ENCODE results near the gene HTRA2. TPM values are rescaled to one million over a fixed set of nuclear protein-coding genes. Genes with fewer than 3 reads are reported as not detected.

The HTRA2 gene
- total and polyA plus RNA-seq, 9 of the 15 experiments (the other 6 are each of a cell fraction or from before 2014, with no cell fraction given) = 54.2 to 71.2 (median 65.8) TPM

DNA sequence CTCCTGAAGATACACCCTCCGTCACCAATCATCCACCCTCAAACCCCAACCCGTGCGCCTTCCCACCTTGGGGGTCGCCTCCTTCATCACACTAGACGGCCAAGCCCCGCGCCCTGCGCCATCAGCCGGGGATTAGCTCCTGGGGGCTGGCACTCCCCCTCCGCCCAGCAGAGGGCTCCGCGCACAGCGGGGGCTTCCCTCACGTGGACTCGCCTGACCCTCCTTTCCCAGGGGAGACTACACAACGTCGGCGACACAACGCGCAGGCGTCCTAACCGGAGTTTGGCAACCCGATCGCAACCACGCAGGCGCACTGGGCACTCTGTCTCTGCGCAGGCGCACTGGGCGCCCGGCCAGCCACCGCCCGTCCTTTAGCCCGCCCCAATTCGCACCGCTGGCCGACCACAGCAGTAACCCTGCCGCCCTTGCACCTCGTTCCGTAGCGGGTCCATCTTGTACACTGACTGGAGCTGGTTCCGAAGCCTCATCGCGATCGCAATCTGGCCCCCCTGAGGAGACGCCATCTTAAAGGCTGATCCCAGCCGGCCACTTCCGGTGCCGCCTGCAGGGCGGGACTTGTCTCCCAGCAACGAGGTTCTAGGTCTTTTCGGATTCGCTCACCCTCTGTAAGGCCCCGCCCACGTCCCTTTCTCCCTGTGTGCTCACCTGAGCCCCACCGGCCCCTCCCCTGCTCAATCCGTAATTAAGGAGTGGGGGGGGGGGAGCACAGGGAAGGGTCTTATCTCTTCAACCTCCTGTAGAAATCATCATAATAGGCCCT, 22.4 kb upstream of the HTRA2 start, which contains the start of gene PCGF1 (continued):
- TF ChIP-seq ZNF3 (CRISPR knock-in tag; IDR thresholded peaks at IDR 0.05) (no peak), ZBTB1 (CRISPR knock-in tag; IDR thresholded peaks at IDR 0.05; ENCODE audit: borderline replicate concordance, low read depth) (peak; percentile 17; the same call in 1 of the 2 replicates), SMC3 (conservative IDR thresholded peaks at IDR 0.05; ENCODE audit: insufficient read depth, low read depth, low read length) (0 out of 2 replicates have a peak, but pooled peaks have one; percentile 23), FOXK1 (CRISPR knock-in tag; IDR thresholded peaks at IDR 0.05; ENCODE audit: borderline replicate concordance) (no peak), ZNF23 (CRISPR knock-in tag; IDR thresholded peaks at IDR 0.05) (no peak), COPS2 (conservative IDR thresholded peaks at IDR 0.05) (no peak), MIER1 (IDR thresholded peaks at IDR 0.05; ENCODE audit: low read depth) (no peak), KDM1A (IDR thresholded peaks at IDR 0.05) (no peak), RBM25 (IDR thresholded peaks at IDR 0.05; ENCODE audit: low read depth, low read length, severe bottlenecking) (no peak), PCBP2 (IDR thresholded peaks at IDR 0.05; ENCODE audit: low read depth, low read length, poor library complexity, severe bottlenecking) (no peak), CBFA2T3 (IDR thresholded peaks at IDR 0.05) (peak; percentile 29; the same call in 1 of the 2 replicates), ZNF778 (CRISPR knock-in tag; IDR thresholded peaks at IDR 0.05) (no peak), ZNF197 (CRISPR knock-in tag; IDR thresholded peaks at IDR 0.05; ENCODE audit: low read depth) (no peak)
- TF ChIP-seq, protein P1, sequence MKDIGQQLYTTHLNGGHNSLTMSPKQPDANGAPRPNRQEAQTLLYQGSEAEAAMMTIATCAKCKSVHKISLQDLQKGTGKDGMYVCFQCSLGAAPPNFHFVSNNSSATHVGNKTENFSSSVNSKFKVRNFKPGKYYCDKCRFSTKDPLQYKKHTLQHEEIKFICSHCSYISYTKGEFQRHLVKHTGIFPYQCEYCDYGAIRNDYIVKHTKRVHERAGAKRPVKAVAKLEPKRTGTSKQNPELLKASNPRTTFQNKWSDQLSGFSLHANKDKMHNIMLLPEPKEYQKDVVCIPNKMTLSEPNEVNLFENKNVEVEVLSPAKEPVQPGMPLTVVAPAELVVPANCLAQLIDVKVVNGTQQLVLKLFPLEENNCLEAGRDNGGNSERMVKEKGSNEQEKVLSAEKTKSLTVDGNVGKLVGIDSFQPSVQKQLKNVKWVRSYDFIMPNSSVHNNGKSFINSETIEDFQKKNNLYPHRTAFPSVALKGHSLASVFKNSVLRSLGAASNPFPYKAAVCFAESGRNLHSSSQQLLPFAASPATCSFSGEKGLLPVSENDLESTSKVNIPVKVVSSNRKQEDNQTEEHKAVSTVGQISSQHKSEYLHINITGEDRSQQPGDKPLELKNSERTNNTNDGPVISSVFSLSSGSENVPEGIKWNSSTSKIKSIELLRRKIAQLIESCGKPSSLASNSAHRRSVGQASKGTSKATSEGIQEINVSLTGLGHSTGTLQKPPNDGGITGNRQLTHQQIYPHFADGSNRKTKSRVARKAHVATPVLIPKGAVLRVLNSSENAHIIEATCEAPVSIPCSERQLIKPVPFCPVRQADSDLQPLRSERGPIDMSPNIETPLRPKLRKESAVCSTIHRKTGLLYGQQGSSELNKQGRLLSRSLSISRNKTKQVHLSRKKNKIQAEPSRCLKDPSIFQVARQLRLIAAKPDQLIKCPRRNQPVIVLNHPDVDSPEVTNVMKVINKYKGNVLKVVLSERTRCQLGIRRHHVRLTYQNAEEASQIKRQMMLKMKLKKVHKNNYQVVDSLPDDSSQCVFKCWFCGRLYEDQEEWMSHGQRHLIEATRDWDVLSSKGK (CRISPR knock-in tag; IDR thresholded peaks at IDR 0.05) = no peak
- TF ChIP-seq, protein P2, sequence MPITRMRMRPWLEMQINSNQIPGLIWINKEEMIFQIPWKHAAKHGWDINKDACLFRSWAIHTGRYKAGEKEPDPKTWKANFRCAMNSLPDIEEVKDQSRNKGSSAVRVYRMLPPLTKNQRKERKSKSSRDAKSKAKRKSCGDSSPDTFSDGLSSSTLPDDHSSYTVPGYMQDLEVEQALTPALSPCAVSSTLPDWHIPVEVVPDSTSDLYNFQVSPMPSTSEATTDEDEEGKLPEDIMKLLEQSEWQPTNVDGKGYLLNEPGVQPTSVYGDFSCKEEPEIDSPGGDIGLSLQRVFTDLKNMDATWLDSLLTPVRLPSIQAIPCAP (CRISPR knock-in tag; IDR thresholded peaks at IDR 0.05; ENCODE audit: borderline replicate concordance) = no peak
- TF ChIP-seq, protein P3, sequence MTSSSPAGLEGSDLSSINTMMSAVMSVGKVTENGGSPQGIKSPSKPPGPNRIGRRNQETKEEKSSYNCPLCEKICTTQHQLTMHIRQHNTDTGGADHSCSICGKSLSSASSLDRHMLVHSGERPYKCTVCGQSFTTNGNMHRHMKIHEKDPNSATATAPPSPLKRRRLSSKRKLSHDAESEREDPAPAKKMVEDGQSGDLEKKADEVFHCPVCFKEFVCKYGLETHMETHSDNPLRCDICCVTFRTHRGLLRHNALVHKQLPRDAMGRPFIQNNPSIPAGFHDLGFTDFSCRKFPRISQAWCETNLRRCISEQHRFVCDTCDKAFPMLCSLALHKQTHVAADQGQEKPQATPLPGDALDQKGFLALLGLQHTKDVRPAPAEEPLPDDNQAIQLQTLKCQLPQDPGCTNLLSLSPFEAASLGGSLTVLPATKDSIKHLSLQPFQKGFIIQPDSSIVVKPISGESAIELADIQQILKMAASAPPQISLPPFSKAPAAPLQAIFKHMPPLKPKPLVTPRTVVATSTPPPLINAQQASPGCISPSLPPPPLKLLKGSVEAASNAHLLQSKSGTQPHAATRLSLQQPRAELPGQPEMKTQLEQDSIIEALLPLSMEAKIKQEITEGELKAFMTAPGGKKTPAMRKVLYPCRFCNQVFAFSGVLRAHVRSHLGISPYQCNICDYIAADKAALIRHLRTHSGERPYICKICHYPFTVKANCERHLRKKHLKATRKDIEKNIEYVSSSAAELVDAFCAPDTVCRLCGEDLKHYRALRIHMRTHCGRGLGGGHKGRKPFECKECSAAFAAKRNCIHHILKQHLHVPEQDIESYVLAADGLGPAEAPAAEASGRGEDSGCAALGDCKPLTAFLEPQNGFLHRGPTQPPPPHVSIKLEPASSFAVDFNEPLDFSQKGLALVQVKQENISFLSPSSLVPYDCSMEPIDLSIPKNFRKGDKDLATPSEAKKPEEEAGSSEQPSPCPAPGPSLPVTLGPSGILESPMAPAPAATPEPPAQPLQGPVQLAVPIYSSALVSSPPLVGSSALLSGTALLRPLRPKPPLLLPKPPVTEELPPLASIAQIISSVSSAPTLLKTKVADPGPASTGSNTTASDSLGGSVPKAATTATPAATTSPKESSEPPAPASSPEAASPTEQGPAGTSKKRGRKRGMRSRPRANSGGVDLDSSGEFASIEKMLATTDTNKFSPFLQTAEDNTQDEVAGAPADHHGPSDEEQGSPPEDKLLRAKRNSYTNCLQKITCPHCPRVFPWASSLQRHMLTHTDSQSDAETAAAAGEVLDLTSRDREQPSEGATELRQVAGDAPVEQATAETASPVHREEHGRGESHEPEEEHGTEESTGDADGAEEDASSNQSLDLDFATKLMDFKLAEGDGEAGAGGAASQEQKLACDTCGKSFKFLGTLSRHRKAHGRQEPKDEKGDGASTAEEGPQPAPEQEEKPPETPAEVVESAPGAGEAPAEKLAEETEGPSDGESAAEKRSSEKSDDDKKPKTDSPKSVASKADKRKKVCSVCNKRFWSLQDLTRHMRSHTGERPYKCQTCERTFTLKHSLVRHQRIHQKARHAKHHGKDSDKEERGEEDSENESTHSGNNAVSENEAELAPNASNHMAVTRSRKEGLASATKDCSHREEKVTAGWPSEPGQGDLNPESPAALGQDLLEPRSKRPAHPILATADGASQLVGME (CRISPR knock-in tag; IDR thresholded peaks at IDR 0.05) = no peak

Measured in K562 (cell line).